Ovary (tissue), 9 donors: ENCODE measurements around the gene BCAS1. TPM values are rescaled to one million over a fixed set of nuclear protein-coding genes. Genes with fewer than 3 reads are reported as not detected.

Experiments
- DNase-seq, 5 donors: peaks; one replicate each; pipeline ENCODE4 v3.0.0-alpha.2; 2019 to 2020
- H3K27ac ChIP-seq, 2 donors: fragments of 200-600 bp; one replicate each; pipeline versions ENCODE4 v1.5.1 to v1.8.0; 2019 to 2022
- H3K27me3 ChIP-seq: fragments of 200-600 bp; one replicate; pipeline ENCODE4 v1.8.0; 2022
- H3K36me3 ChIP-seq: fragments of 200-600 bp; sonication (generic); one replicate; pipeline ENCODE4 v1.5.1; 2019
- H3K4me1 ChIP-seq: one replicate; pipeline ENCODE4 v1.8.1; 2013; ENCODE audit warnings: mild to moderate bottlenecking, moderate library complexity; ENCODE audit not compliant: insufficient read depth
- H3K4me3 ChIP-seq: fragments of 200-600 bp; sonication (generic); one replicate; pipeline ENCODE4 v1.5.1; 2017
- H3K9me3 ChIP-seq, 2 donors: fragments of 200-600 bp in 1 of 2; sonication (generic) in 1 of 2; one replicate each; pipeline versions ENCODE4 v1.5.1 to v1.8.1; 2013 to 2019; ENCODE audit warnings: mild to moderate bottlenecking in 1 of 2, moderate library complexity in 1 of 2
- EP300 ChIP-seq: sonication (generic); formaldehyde crosslinking; IDR thresholded peaks from one replicate; pipeline ENCODE4 v1.6.1; 2017; ENCODE audit warnings: antibody characterized with exemption
- POLR2A ChIP-seq: fragments of 450-650 bp; IDR thresholded peaks from one replicate; pipeline ENCODE4 v1.6.1; 2017; ENCODE audit warnings: antibody characterized with exemption, mild to moderate bottlenecking, moderate library complexity
- WGBS, 3 donors: extraction: QIAGEN DNeasy Blood & Tissue Kit in 1 of 3; methylation state at CpG; one replicate each; pipeline versions ENCODE4 v1.1.5 to v1.1.7; 2013 to 2017; 5-methylcytosine and 5-hydroxymethylcytosine counted together
- intact Hi-C, 4 donors: fragments of 100-400 bp; cut with DNase I; formaldehyde crosslinking; loops; one replicate each; pipeline versions ENCODE4 v1.11.0 to v1.15.1; 2022 to 2023
- polyA plus RNA-seq, 2 donors: library from polyadenylated mRNA; stranded (reverse); fragments of 200-250 nt in 1 of 2; fragments of 350-450 nt in 1 of 2; fragmentation: Illumina TruSeq in 1 of 2; extraction: RNeasy Lipid Tissue Mini Kit (QIAGEN cat#74804) in 1 of 2; gene quantifications; one replicate each; pipeline ENCODE4 v1.2.3, GENCODE V29; 2013 to 2014
- total RNA-seq, 7 donors: library from RNA; depleted of rRNA in 2 of 7; stranded (reverse); fragments of >200 nt in 2 of 7; fragmentation: NEBNext Ultra II Directional in 3 of 7; extraction: Animal tissue kit (Norgen Biotek cat#: 25700) in 3 of 7; gene quantifications; one replicate each; pipeline versions ENCODE4 v1.1.0 to v1.2.4, GENCODE V29; 2016 to 2023
- TF ChIP-seq, protein P1 (sequence below), 3 donors: fragments of 450-650 bp in 2 of 3; fragments of 200-600 bp in 1 of 3; IDR thresholded peaks; one replicate each; pipeline versions ENCODE4 v1.5.1 to v1.8.0; 2016 to 2022; ENCODE audit warnings: antibody characterized with exemption in 3 of 3, mild to moderate bottlenecking in 1 of 3
- donor health status: DM: no; HTN: no; CAD: no; lungs with moderate emphysema.
- donor health status: DM: no; HTN: no; CAD: no.
- donor health status: Bipolar disorder and iron deficiency.
- donor health status: DM: yes; HTN: yes; CAD: no.
- donor health status: DM: no; HTN: no; CAD: no.
- donor health status: DM: yes; HTN: yes; CAD: no.

Gene BCAS1
- total and polyA plus RNA-seq, 9 donors: 0.13 to 0.92 (median 0.51) TPM; not detected in 2

DNA sequence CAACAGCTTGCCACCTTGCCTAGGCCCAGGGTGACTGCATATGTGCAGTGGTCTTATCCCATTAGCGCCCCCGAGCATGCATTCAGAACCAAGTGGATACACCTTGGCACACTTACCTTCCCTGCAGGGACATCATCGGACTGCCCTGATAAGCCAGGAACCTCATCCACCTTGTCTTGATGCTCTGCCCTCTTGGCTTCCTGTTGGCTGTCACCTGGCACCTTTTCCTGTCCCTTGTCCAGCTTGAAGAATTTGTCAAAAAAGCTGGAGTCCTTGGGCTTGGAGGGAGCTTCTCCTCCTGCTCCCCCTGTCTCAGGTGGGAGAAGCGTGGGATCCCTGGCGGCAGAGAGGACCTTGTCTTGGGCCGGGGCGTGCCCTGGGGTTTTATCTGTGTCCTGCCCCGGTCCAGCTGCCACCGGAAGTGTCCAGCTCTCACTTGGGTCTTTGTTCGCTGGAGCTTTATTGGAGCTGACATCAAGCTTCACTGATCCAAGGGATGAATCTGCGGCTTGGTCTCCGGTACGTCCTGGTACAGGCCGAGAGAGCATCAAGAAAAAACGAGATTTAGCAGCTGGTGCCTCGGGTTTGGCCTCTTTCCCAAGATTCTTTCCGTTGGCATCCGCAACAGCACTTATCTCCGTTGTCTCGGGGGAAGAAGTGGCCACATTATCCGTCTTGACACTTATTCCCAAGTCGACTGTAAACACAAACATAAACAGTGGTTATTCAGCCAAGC is 42.0 kb downstream of the BCAS1 start:
- Histone ChIP-seq H3K27ac (no peak overlapping the region), H3K4me3 (no peak overlapping the region), H3K4me1 (no peaks in the 10 kb centered on the region), H3K36me3 (no peaks in the 10 kb centered on the region), H3K27me3 (no peaks in the 10 kb centered on the region), H3K9me3 (no peaks in the 10 kb centered on the region)
- no peak for TF ChIP-seq POLR2A
- intact Hi-C loops: no loop called here
- no peak for DNase-seq
- 82 to 91% (median 85%) methylated on average over 22 of the region's 22 CpGs for WGBS, 3 donors

DNA sequence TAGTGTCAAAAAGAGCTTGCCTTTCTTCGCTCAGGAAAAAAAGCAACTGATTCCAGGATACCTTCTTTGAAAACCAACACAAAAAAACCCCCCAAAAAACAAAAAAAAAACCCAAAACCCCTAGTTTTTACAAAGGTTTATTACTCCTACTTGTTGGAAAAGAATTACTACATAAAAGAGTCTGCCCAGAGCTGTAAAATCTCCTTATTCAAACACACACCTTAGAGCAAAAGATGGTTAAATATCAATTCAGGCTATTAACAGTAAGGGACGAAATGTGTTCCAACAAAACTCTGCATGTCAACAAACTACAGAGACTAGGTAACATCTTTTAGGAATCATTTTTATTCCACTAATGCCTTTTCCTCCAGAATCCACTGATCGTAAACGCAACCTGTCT is 42.7 kb downstream of the BCAS1 start:
- DNase-seq: no peak
- Histone ChIP-seq H3K4me3 (no peak overlapping the region), H3K36me3 (no peaks in the 10 kb centered on the region), H3K27ac (no peak overlapping the region), H3K4me1 (no peaks in the 10 kb centered on the region), H3K27me3 (no peaks in the 10 kb centered on the region), H3K9me3 (no peaks in the 10 kb centered on the region)
- intact Hi-C loops: no loop called here
- TF ChIP-seq POLR2A (no peak), EP300 (no peak)
- TF ChIP-seq, protein P1, sequence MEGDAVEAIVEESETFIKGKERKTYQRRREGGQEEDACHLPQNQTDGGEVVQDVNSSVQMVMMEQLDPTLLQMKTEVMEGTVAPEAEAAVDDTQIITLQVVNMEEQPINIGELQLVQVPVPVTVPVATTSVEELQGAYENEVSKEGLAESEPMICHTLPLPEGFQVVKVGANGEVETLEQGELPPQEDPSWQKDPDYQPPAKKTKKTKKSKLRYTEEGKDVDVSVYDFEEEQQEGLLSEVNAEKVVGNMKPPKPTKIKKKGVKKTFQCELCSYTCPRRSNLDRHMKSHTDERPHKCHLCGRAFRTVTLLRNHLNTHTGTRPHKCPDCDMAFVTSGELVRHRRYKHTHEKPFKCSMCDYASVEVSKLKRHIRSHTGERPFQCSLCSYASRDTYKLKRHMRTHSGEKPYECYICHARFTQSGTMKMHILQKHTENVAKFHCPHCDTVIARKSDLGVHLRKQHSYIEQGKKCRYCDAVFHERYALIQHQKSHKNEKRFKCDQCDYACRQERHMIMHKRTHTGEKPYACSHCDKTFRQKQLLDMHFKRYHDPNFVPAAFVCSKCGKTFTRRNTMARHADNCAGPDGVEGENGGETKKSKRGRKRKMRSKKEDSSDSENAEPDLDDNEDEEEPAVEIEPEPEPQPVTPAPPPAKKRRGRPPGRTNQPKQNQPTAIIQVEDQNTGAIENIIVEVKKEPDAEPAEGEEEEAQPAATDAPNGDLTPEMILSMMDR (IDR thresholded peaks at IDR 0.05): no peak
- WGBS, 3 donors: 63 to 67% (median 65%) methylated on average over 4 of the region's 4 CpGs

DNA sequence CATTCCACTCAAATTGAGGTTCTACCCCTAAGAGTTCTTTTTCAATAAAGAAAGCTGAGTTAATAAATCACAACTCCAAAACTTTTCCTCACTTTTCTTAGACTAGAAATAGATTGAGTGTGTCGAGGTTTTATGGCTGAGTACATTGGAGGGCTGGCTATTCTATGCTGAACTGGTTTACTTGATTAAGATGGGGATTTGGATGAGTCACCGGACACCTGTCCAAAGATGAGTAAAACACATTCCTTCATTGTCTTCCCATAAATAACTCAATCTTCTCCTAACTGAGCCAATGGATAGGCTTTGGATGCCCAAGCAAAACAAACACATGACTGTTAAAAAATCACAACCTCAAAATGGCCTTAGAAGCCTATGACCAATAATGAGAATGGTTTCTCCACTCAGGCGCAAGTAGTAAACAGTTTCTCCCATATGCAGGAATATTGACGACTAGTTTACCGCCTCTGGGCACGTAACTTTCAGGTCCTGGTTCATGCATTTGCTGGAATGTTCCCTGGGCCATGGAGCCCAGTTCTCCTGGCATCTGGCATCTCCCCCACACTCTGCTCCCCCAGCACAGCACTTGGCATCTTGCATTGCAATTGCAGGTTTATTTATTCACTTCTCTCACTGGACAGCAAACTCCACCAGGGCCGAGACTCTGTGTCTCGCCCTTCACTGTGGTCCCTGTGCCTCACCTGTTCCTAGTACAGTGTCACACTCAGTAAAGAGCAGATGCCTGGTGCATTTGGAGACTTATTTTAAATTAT is 43.9 kb downstream of the BCAS1 start:
- H3K27me3 ChIP-seq: no peaks in the 10 kb centered on the region
- intact Hi-C loops: no loop called here
- H3K4me1 ChIP-seq: no peaks in the 10 kb centered on the region
- no peak overlapping the region for H3K27ac ChIP-seq
- TF ChIP-seq EP300: no peak
- no peak for TF ChIP-seq POLR2A
- TF ChIP-seq, protein P1 (IDR thresholded peaks at IDR 0.05): no peak
- no peak overlapping the region for H3K4me3 ChIP-seq
- WGBS, 3 donors: 85 to 97% (median 88%) methylated on average over 8 of the region's 8 CpGs
- no peaks in the 10 kb centered on the region for H3K9me3 ChIP-seq
- DNase-seq: no peak
- H3K36me3 ChIP-seq: no peaks in the 10 kb centered on the region

- no peak overlapping the region for H3K27ac ChIP-seq
Observed at GRCh38 chr20:54025251-54025771, 45.1 kb downstream of the BCAS1 start.

More at GRCh38 chr20:54025251-54025771, 45.1 kb downstream of the BCAS1 start:
- Histone ChIP-seq H3K9me3 (no peaks in the 10 kb centered on the region), H3K36me3 (no peaks in the 10 kb centered on the region), H3K4me1 (no peaks in the 10 kb centered on the region), H3K4me3 (no peak overlapping the region), H3K27me3 (no peaks in the 10 kb centered on the region)
- intact Hi-C loops: no loop called here
- TF ChIP-seq EP300 (no peak), POLR2A (no peak)
- TF ChIP-seq, protein P1 (IDR thresholded peaks at IDR 0.05): no peak
- DNase-seq: no peak
- WGBS, 3 donors: 23 to 25% (median 24%) methylated on average over 3 of the region's 3 CpGs
